DND-41 (cell line): ENCODE measurements around the gene EBLN2.
"Not testable (repeated sequence)": the region's sequence is repeated elsewhere in the genome, so short reads cannot be mapped to it uniquely, and the experiment has no call there.

Source experiments
- ATAC-seq: fragments of 200-7000 bp; cut with Tn5 transposase; 3 replicates; pipeline ENCODE4 v1.9.1; 2021; ENCODE audit warnings: low read depth; ENCODE audit not compliant: insufficient read depth
- DNase-seq: peaks from one replicate; pipeline ENCODE4 v3.0.0-alpha.2; 2020
- H2AFZ ChIP-seq: 2 replicates; pipeline ENCODE4 v1.6.0; 2012; ENCODE audit warnings: low read depth, low read length
- H3K27ac ChIP-seq: 2 replicates; pipeline ENCODE4 v1.5.1; 2012; ENCODE audit warnings: low read length, inconsistent platforms
- H3K27me3 ChIP-seq: fragments of 200-600 bp; sonication (generic); 2 replicates; pipeline ENCODE4 v1.6.0; 2012; ENCODE audit warnings: low read length, mild to moderate bottlenecking, inconsistent platforms; ENCODE audit not compliant: insufficient read depth, poor library complexity
- H3K36me3 ChIP-seq: 2 replicates; pipeline ENCODE4 v1.5.1; 2012; ENCODE audit warnings: low read length, inconsistent platforms; ENCODE audit not compliant: insufficient read depth
- H3K4me1 ChIP-seq: 2 replicates; pipeline ENCODE4 v1.5.1; 2012; ENCODE audit warnings: mild to moderate bottlenecking, low read length; ENCODE audit not compliant: insufficient read depth
- H3K4me2 ChIP-seq: 2 replicates; pipeline ENCODE4 v1.6.0; 2012; ENCODE audit warnings: mild to moderate bottlenecking, moderate library complexity, low read length, inconsistent platforms; ENCODE audit not compliant: insufficient read depth
- H3K4me3 ChIP-seq, 2 experiments: fragments of 200-600 bp in 1 of 2; shearing (Covaris generic) in 1 of 2; 2 replicates each; pipeline ENCODE4 v1.5.1; 2012 to 2016; ENCODE audit warnings: inconsistent platforms in 2 of 2, low read length in 2 of 2, mild to moderate bottlenecking in 2 of 2, low read depth in 1 of 2, moderate library complexity in 1 of 2
- H3K79me2 ChIP-seq: 2 replicates; pipeline ENCODE4 v1.6.0; 2012; ENCODE audit warnings: low read length, inconsistent platforms; ENCODE audit not compliant: insufficient read depth
- H3K9ac ChIP-seq: 2 replicates; pipeline ENCODE4 v1.6.0; 2012; ENCODE audit warnings: low read depth, mild to moderate bottlenecking, inconsistent platforms, low read length, moderate library complexity
- H3K9me3 ChIP-seq: 2 replicates; pipeline ENCODE4 v1.5.1; 2012; ENCODE audit warnings: low read length, moderate library complexity, mild to moderate bottlenecking, inconsistent platforms; ENCODE audit not compliant: insufficient read depth, severe bottlenecking
- H4K20me1 ChIP-seq: 2 replicates; pipeline ENCODE4 v1.6.0; 2012; ENCODE audit warnings: low read length; ENCODE audit not compliant: insufficient read depth
- EZH2 ChIP-seq: IDR thresholded peaks from 3 replicates; pipeline ENCODE4 v1.6.1; 2012; ENCODE audit warnings: borderline replicate concordance, low read depth, mild to moderate bottlenecking, moderate library complexity, low read length, inconsistent platforms; ENCODE audit not compliant: severe bottlenecking
- TF ChIP-seq, protein P1 (sequence below): IDR thresholded peaks from 2 replicates; pipeline ENCODE4 v1.5.1; 2012; ENCODE audit warnings: borderline replicate concordance, low read length, moderate library complexity, mild to moderate bottlenecking; ENCODE audit not compliant: poor library complexity, severe bottlenecking; ENCODE audit errors: extremely low read depth

Gene EBLN2

DNA sequence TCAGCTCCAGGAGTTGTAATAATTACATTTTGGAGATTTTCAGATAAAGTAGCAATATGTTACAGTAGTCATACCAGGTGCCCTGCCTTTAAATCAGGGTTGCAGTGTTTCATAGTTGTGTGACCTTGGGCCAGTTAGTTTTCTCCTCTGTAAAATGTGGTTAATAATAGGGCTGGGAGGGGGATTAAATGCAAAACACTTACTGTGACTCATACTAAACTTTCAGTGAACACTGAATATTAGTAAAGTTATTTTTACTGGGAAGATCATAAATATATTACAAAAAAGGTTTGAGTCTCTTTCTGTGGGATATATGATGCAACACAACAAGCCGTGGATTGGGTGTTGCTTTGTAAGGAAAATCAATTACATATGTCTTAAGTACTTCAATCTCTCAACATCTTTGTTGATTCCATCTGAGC is 1.1 kb upstream of the EBLN2 start:
- DNase-seq (no peak), ATAC-seq (no peak)
- no peak overlapping the region for H3K9ac ChIP-seq
- peaks cover 78% of the 10 kb centered on the region for H3K36me3 ChIP-seq
- H3K27ac ChIP-seq: no peak overlapping the region
- H3K4me3 ChIP-seq: no peak overlapping the region
- no peaks in the 10 kb centered on the region for H3K4me1 ChIP-seq
- H3K27me3 ChIP-seq: no peaks in the 10 kb centered on the region
- peaks cover 26% of the 10 kb centered on the region for H3K79me2 ChIP-seq
- H3K4me2 ChIP-seq: no peak overlapping the region
- TF ChIP-seq, protein P1, sequence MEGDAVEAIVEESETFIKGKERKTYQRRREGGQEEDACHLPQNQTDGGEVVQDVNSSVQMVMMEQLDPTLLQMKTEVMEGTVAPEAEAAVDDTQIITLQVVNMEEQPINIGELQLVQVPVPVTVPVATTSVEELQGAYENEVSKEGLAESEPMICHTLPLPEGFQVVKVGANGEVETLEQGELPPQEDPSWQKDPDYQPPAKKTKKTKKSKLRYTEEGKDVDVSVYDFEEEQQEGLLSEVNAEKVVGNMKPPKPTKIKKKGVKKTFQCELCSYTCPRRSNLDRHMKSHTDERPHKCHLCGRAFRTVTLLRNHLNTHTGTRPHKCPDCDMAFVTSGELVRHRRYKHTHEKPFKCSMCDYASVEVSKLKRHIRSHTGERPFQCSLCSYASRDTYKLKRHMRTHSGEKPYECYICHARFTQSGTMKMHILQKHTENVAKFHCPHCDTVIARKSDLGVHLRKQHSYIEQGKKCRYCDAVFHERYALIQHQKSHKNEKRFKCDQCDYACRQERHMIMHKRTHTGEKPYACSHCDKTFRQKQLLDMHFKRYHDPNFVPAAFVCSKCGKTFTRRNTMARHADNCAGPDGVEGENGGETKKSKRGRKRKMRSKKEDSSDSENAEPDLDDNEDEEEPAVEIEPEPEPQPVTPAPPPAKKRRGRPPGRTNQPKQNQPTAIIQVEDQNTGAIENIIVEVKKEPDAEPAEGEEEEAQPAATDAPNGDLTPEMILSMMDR: no peak
- TF ChIP-seq EZH2: no peak
- peaks cover 35% of the 10 kb centered on the region for H4K20me1 ChIP-seq
- H2AFZ ChIP-seq: no peak overlapping the region
- H3K9me3 ChIP-seq: no peaks in the 10 kb centered on the region

DNA sequence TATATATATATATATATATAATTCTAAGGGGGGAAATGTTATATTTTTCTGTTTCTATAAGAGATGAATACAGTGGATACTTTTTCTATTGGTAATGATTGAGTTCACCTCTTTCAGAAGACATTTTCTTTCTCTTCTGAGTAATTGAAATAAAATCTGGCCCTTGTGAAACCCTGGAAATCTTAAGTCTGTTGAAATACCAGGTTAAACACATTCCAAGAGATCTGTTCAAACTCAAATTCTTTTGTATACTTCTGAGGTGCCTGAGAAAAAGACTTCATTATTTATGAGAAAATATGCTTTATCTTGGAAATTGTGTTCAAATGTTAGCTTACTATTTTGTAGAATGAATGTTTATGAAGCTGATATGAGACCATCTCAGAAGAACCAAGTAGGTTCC is 4.8 kb downstream of the EBLN2 start:
- ATAC-seq, DNase-seq, H3K79me2 ChIP-seq, H3K4me1 ChIP-seq, H3K9me3 ChIP-seq, H2AFZ ChIP-seq, H3K27me3 ChIP-seq, H3K27ac ChIP-seq, H3K4me3 ChIP-seq, H3K4me2 ChIP-seq, H3K9ac ChIP-seq: not testable (repeated sequence)
- Histone ChIP-seq H4K20me1 (peaks cover 10% of the 10 kb centered on the region), H3K36me3 (peaks cover 70% of the 10 kb centered on the region)

DNA sequence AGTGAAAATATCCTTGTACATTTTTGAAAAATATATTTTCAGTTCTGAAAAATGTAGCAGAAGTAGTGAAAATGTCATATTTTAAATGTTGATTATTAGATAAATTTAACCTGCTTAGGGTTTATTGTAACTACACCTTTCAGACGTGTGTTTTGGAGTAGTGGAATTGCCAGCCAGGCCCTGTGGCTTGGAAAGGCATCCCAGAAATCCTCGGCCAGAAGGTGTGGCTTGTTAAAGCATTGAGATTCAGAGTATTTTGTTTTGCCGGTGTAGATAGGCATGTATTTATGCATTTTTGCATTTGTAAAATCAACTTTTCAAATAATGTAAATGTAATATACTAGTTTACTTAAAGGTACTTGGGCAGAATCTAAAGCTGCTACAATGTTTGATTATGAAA is 7.0 kb downstream of the EBLN2 start:
- no peaks in the 10 kb centered on the region for H3K27me3 ChIP-seq
- no peaks in the 10 kb centered on the region for H3K79me2 ChIP-seq
- H3K9me3 ChIP-seq: no peaks in the 10 kb centered on the region
- H3K4me2 ChIP-seq: no peak overlapping the region
- DNase-seq: no peak
- no peak overlapping the region for H3K9ac ChIP-seq
- H3K4me1 ChIP-seq: no peaks in the 10 kb centered on the region
- no peak overlapping the region for H3K4me3 ChIP-seq
- no peak overlapping the region for H3K27ac ChIP-seq
- no peak overlapping the region for H2AFZ ChIP-seq
- no peak for TF ChIP-seq EZH2
- TF ChIP-seq, protein P1: no peak
- peaks cover 3% of the 10 kb centered on the region; the same call in 1 of the 2 replicates for H4K20me1 ChIP-seq
- ATAC-seq: no peak
- peaks cover 49% of the 10 kb centered on the region; the same call in 1 of the 2 replicates for H3K36me3 ChIP-seq

DNA sequence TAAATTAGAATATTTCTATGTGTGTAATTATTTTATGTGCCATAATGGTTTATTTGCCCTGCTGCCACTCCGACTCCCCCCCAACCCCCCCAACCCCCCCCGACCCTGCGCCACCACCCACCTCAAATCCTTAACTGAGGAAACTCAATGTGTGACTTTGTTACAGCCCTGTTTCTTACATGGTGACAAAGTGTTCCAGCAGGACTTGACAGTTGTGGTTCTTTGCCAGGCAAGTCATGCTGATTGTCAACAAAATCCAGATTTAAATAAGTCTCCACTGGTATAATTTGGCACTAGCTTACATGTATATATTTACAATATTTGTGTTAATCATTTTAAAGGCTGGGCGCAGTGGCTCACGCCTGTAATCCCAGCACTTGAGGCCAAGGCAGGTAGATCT is 7.7 kb downstream of the EBLN2 start:
- no peaks in the 10 kb centered on the region for H3K27me3 ChIP-seq
- H3K4me3 ChIP-seq: no peak overlapping the region
- H3K36me3 ChIP-seq: peaks cover 41% of the 10 kb centered on the region; the same call in 1 of the 2 replicates
- ATAC-seq (no peak), DNase-seq (no peak)
- H4K20me1 ChIP-seq: peaks cover 3% of the 10 kb centered on the region; the same call in 1 of the 2 replicates
- TF ChIP-seq, protein P1: no peak
- TF ChIP-seq EZH2: no peak
- H3K4me2 ChIP-seq: no peak overlapping the region
- H3K4me1 ChIP-seq: no peaks in the 10 kb centered on the region
- H3K9ac ChIP-seq: no peak overlapping the region
- H2AFZ ChIP-seq: no peak overlapping the region
- no peaks in the 10 kb centered on the region for H3K9me3 ChIP-seq
- no peaks in the 10 kb centered on the region for H3K79me2 ChIP-seq
- H3K27ac ChIP-seq: no peak overlapping the region
